SK-N-MC (cell line): ENCODE results near the gene GDPD5.

Experiments
- DNase-seq: peaks from one replicate; pipeline ENCODE4 v3.0.0-alpha.2; 2011; ENCODE audit warnings: low read depth, low spot score
- H3K27ac ChIP-seq: fragments of 200-600 bp; sonication (generic); 2 replicates; pipeline ENCODE4 v1.5.1; 2016; ENCODE audit warnings: mixed run types
- H3K36me3 ChIP-seq: fragments of 200-600 bp; sonication (generic); 2 replicates; pipeline ENCODE4 v1.6.1; 2017; ENCODE audit warnings: antibody characterized with exemption, low read length, mixed read lengths; ENCODE audit not compliant: insufficient read depth
- H3K4me3 ChIP-seq: fragments of 200-600 bp; sonication (generic); 2 replicates; pipeline ENCODE4 v1.5.1; 2016
- H3K9ac ChIP-seq: fragments of 200-600 bp; sonication (generic); 2 replicates; pipeline ENCODE4 v1.8.0; 2017; ENCODE audit warnings: mixed run types, mixed read lengths; ENCODE audit not compliant: insufficient read length
- H3K9me3 ChIP-seq: fragments of 200-600 bp; sonication (generic); 2 replicates; pipeline ENCODE4 v1.6.1; 2017; ENCODE audit warnings: low read depth, mild to moderate bottlenecking, antibody characterized with exemption, low read length, moderate library complexity, mixed read lengths
- EZH2 ChIP-seq: fragments of 200-600 bp; sonication (generic); IDR thresholded peaks from one replicate; pipeline ENCODE4 v1.6.1; 2017; ENCODE audit warnings: antibody characterized with exemption
- FOXP2 ChIP-seq: optimal IDR thresholded peaks from 2 replicates; pipeline ENCODE3; 2011; ENCODE audit warnings: mild to moderate bottlenecking, moderate library complexity; ENCODE audit not compliant: insufficient read depth; ENCODE audit errors: extremely low read length, control extremely low read depth
- POLR2AphosphoS5 ChIP-seq: IDR thresholded peaks from 2 replicates; pipeline ENCODE4 v1.6.1; 2012; ENCODE audit warnings: mild to moderate bottlenecking, low read depth, low read length, borderline replicate concordance

The GDPD5 gene

DNA sequence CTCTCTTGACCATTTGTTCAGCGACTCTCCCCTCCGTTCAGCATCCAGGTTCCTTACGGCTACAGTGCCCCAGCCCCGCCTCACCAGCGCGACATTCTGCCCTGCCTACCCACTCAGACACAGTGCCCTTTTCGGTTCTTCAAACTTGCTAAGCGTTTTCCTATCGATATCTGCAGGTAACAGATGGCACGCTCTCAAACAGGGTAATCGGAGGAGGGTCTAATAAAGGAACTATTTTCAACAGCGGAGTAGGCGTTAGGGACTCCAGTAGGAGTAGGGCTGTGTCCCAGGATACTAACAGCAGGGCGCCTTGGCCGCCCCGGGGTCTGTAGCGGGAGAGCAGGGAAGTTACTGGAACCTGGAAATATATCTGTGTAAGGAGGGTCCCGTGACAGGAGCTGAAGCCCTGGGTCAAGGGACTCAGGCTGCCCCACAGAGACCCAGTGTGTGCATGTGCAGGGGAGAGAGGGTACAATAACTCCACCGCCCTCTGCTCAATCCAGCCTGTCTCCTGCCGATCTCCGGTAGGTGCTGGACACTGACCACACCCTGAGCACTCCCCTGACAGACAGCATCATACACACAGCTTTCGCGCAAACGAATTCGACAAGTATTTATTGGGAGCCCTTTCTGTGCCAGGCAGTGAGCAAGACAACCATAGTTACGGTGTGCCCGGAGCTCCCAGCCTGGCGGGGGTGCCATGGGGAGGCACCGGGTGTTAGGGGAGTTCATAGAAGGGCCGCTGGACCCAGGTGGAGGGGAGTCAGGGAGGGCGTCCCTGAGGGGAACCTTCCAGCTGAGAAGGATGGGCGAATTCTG is 94.8 kb downstream of the GDPD5 start:
- no peak for DNase-seq
- no peaks in the 10 kb centered on the region for H3K9me3 ChIP-seq
- no peak overlapping the region for H3K27ac ChIP-seq
- TF ChIP-seq EZH2 (no peak), POLR2AphosphoS5 (no peak), FOXP2 (no peak)
- no peaks in the 10 kb centered on the region for H3K36me3 ChIP-seq
- H3K9ac ChIP-seq = peak overlapping the region; percentile 53
- H3K4me3 ChIP-seq = peak overlapping the region; percentile 79

DNA sequence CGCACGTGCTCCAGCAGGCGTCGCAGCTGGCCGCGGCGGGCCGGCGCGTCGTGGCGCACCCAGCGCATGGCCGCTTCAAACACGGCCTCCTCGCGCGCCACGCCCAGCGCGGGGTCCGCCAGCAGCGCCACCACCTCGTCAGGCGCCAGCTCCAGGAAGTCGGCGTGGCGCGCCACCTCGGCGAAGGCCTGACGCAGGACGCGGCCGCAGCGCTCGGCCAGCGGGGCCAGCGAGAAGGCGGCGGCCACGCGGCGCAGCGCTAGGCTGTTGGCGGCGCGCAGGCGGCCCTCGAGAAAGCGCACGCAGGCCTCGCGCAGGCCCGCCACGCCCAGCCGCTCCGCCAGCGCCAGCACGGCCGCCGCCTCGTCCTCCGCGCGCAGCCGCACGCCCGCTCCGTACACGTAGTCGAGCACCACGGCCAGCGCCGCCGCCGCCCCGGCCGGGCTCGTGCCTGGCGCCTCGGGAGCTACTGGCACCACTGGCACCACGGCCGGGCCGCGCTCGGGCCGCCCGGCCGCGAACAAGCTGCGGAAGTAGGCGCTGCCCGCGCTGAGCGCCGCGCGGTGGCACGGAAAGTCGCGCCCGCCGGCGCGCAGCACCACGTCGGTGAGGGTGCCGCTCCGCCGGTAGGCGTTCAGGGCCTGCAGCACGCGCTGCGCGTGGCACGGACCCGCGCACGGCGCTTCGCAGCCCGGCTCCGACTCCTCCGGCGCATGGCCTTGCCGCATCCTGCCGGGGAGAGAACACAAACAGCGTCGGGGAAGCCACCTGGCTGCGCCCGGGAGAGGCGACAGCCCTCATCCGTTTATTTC is 95.6 kb downstream of the GDPD5 start:
- no peaks in the 10 kb centered on the region for H3K9me3 ChIP-seq
- no peak for DNase-seq
- H3K27ac ChIP-seq = no peak overlapping the region
- H3K4me3 ChIP-seq = peak overlapping the region; percentile 79
- no peaks in the 10 kb centered on the region for H3K36me3 ChIP-seq
- H3K9ac ChIP-seq = peak overlapping the region; percentile 53
- TF ChIP-seq FOXP2 (no peak), POLR2AphosphoS5 (no peak), EZH2 (no peak)

DNA sequence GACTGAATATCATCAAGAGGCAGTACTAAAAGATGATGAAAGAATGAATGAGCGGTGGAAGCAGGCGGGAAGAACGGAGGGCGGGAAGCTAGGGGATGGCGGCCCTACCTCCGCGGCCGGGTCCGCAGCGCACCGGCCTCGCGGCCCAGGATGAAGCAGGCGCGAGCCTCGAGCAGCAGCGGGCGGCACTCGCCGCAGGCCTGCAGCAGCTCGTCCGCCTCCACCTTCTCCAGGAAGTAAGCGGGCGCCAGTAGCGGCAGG is 96.2 kb downstream of the GDPD5 start:
- H3K27ac ChIP-seq = no peak overlapping the region

DNA sequence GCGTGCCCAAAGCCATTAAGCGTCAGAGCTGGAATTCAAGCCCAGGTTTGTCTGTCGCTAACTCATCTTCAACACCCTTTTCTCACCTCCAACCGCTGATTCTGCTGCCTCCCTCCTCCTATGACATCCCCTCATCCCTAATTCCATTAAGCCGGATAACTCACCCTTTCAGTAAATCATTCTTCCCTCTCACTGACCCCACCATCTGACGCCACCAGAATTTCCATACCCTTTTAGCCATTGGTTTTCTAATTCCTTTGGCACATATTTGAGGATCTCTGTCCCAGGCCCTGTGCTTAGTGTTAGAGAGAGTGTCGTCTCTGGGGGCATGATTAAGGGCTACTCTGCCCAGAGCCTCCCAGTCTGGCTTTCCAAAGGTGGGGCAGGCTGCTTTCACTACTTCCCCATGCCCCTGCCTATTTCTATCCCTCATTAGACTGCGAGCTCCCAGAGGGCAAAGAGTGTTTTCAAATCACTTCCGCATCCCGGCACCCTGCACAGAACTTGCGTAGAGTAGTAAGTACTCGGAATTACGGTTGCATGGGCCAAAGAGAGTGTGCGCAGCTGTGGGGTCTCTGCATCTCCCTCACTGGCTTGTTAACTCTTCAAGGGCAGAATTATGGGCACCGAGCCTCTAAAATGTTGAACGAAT is 96.6 kb downstream of the GDPD5 start:
- Histone ChIP-seq H3K36me3 (no peaks in the 10 kb centered on the region), H3K27ac (no peak overlapping the region), H3K9me3 (no peaks in the 10 kb centered on the region), H3K9ac (no peak overlapping the region), H3K4me3 (peak overlapping the region; percentile 73)
- TF ChIP-seq POLR2AphosphoS5 = no peak
- TF ChIP-seq FOXP2 = no peak
- TF ChIP-seq EZH2 = no peak
- no peak for DNase-seq

More for the DNA sequence above, 96.2 kb downstream of the GDPD5 start:
- Histone ChIP-seq H3K4me3 (peak overlapping the region; percentile 73), H3K36me3 (no peaks in the 10 kb centered on the region), H3K9ac (no peak overlapping the region), H3K9me3 (no peaks in the 10 kb centered on the region)
- no peak for DNase-seq
- TF ChIP-seq POLR2AphosphoS5 (no peak), EZH2 (no peak), FOXP2 (no peak)

DNA sequence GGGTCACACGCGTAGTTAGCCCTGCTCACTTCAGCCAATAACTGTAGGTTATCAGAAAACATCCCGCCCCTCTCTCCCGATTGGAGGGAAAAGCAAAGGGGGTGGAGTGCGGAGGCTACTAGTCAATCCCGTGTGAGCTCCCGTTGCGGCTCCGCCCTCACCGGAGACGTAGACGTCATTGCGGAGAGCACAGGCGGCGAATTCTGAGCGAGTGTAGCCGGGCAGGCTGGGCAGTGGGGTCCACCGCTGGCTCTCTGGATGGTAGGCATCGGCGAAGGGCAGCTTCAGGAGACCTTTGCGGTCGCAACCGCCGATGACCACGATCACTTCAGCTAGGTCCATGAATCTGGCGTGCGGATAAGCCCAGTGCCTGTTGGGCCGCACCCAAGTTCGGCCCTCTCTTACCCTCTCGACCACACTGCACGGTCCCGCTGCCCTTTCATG is 97.4 kb downstream of the GDPD5 start:
- Histone ChIP-seq H3K36me3 (no peaks in the 10 kb centered on the region; the same call in 1 of the 2 replicates), H3K4me3 (peak overlapping the region; percentile 73), H3K9me3 (no peaks in the 10 kb centered on the region), H3K9ac (peak overlapping the region; percentile 34), H3K27ac (no peak overlapping the region)
- TF ChIP-seq EZH2 (no peak), POLR2AphosphoS5 (peak; percentile 59; the same call in 1 of the 2 replicates)
- DNase-seq = peak; percentile 48

DNA sequence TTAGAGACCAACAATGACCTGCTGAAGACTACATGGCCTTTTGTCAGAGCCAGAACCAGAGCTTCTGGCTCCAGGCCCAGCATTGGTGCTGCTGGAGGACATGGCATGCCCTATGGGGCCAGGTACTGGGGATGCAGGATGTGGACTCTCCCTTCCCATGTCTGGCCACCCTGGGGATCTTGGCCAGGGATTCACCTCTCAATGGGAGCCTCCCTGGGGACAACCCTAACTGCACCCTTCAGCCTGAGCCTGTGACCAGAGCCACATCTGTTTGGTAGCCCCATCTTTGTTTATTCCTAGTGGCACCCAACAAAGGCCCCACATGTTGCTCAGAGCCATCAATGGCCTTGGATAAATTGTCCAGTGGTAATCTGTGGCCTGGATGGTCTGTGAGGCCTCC is 98.6 kb downstream of the GDPD5 start:
- DNase-seq = no peak
- H3K9me3 ChIP-seq = no peaks in the 10 kb centered on the region
- TF ChIP-seq FOXP2 (no peak), EZH2 (no peak), POLR2AphosphoS5 (no peak)
- peaks cover 7% of the 10 kb centered on the region; the same call in 1 of the 2 replicates for H3K36me3 ChIP-seq
- no peak overlapping the region for H3K27ac ChIP-seq
- no peak overlapping the region for H3K9ac ChIP-seq
- H3K4me3 ChIP-seq = no peak overlapping the region

DNA sequence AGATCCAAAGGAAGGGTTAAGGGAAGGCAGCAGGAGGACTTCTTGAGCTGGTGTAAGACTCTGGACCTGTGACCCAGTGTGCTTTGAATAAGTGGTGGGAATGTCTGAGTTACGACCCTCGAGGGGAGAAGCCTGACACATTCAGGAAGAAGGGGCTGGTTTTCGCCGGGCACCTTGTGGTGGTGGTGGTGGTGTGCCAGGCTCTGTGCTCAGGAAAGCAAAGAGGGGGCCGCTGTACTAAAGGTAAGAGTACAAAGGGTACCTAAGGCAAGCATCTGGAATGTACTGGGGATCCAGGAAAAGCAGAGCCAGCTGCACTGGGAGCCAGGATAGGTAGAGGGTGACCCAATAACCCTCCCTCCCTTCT is 99.0 kb downstream of the GDPD5 start:
- peaks cover 7% of the 10 kb centered on the region; the same call in 1 of the 2 replicates for H3K36me3 ChIP-seq
- H3K9me3 ChIP-seq = no peaks in the 10 kb centered on the region
- no peak overlapping the region for H3K9ac ChIP-seq
- H3K27ac ChIP-seq = no peak overlapping the region
- no peak for DNase-seq
- TF ChIP-seq FOXP2 (no peak), POLR2AphosphoS5 (no peak), EZH2 (no peak)
- no peak overlapping the region for H3K4me3 ChIP-seq

DNA sequence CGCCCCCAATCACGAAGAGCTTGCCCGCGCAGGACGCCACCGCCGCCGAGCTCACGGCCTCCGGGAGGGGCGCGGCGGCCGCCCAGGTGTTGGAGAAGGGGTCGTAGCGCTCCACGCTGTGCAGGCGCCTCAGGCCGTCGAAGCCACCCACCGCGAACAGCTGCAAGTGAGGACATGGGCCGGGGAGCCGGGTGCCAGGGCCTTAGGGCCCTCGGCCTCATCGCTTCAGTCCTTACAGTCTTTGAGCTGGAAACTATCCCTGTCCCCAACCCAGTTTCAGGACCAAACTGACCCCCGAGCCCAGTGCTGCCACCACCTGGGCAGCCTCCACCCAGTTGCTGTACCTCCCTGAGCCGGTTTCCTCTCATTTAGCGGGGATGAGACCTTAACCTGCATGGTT is 100.3 kb downstream of the GDPD5 start:
- Histone ChIP-seq H3K9me3 (no peaks in the 10 kb centered on the region), H3K36me3 (peaks cover 7% of the 10 kb centered on the region; the same call in 1 of the 2 replicates), H3K27ac (no peak overlapping the region), H3K9ac (no peak overlapping the region), H3K4me3 (no peak overlapping the region)
- no peak for DNase-seq
- TF ChIP-seq FOXP2 (no peak), EZH2 (no peak), POLR2AphosphoS5 (no peak)
